ENCODE measurements around the gene UBE2F.
"Not testable (repeated sequence)": the region's sequence is repeated elsewhere in the genome, so short reads cannot be mapped to it uniquely, and the experiment has no call there.

UBE2F gene

DNA sequence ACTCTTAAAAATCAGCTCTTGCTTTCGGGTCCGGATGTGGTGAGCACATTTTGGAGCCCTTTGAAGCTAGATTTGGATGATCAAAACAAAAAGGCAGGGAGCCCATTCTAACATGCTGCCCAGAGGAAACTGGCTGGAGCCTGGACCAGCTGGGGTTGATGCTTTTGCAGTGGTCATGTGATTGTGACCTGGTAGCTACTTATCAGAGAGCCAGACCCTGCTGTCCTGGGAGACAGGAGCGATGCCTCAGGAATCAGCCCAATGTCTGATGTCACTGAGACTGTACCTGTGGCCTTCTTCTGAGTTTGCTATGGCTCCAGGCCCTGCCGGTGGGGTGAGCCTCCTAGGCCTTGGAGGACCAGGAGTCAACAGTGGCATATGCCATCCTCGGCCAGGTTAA is 75.3 kb downstream of the UBE2F start:
- no peak for DNase-seq (ENCODE audit: extremely low read depth in 1 of 2, low read depth in 1 of 2)

DNA sequence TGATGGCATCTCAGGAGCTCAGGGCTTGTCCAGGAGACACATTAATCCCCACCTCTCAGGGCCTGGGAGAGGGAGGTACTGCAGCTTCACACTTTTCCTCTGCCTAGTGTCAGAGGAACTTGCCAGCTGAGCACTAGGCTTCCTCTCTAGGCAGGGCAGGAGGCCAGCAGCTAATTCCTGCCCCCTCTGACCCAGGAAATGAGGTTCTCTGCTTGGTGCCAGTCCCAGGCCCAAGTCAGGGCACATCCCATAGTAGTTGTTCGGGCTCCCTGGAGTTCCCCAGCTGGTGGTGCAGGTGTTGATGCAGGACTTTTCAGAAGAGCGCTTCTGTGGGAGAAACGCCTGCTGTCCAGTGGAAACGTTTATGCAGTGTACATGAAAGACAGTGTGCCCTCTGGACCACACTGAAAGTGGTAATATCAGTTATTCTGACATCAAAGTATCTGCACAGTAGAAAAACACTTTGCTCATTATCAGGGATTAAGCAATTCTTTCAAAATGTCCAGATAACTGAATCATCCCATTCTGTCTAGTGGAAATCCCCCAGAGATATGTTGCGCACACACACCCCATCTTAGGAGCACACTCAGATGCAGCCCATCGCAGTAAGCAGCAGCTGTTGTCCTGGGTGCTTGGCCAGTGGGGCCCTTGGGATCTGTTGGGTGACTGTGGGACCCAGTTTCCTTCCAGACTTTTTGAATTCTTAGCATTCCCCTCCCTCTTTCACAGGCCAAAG is 76.2 kb downstream of the UBE2F start:
- DNase-seq (ENCODE audit: extremely low read depth in 1 of 2, low read depth in 1 of 2) = no peak

DNA sequence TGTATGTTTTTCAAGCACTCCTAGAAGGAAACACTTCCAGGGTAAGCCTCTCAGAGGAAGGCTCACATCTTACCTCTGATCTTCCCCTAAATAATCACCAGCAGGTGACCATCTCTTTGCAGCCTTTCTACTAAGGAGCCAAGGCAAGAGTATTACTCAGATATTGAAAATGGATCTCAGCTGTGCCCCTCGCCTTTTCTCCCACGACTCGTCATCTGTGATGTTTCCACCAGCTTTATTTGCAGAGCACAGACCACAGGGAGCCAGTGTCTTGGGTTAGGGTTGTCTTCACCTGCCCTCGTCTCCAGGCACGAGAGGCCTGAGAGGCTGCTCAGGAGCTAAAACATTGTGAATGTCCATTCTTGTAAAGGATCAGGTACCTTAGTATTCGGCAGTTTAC is 77.0 kb downstream of the UBE2F start:
- no peak for DNase-seq (ENCODE audit: extremely low read depth in 1 of 2, low read depth in 1 of 2)

DNA sequence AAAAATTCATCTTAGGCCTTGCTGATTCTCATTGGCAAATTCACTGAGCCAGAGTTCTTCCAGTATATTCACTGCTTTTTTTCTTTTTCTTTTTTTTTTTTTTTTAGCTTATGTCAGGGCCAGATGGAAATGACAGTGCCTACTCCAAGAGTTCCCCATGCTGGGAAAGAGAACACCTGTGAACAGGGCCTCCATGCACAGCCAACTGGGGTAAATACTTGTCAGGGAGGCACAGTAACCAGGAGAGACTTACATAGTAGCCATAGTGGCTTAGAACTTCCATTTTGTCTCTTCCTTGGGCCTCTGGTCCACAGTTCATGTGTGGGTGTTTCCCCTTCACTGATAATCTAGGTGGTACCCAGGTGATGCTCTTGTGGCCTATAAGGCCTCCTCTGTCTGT is 78.8 kb downstream of the UBE2F start:
- DNase-seq (ENCODE audit: extremely low read depth in 1 of 2, low read depth in 1 of 2) = no peak

DNA sequence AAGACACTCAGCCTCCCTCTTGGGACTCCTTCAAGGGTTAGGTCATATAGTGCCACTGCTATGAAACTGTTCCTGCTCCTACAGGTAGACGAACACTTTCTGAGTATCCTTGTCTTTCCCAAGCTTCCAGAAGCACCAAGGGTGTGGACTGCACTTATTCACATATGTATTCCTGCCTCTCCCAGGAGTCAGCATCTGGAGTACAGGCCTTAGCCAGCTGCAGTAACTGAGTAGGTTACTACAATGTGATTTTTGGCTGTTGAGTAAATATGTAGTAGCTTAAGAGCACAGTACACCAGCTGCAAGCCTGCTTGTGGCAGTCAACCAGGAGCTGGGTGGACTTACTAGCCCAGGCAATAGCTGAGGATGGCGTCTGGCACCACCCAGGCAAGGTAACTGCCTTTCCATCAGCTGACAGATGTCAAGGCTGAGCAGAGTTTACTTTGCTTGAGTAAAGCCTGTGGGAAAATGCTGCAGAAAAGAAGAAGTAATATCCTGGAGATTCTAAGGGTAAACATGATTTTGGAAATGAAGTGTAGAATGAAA is 80.0 kb downstream of the UBE2F start:
- DNase-seq (ENCODE audit: extremely low read depth in 1 of 2, low read depth in 1 of 2) = no peak

DNA sequence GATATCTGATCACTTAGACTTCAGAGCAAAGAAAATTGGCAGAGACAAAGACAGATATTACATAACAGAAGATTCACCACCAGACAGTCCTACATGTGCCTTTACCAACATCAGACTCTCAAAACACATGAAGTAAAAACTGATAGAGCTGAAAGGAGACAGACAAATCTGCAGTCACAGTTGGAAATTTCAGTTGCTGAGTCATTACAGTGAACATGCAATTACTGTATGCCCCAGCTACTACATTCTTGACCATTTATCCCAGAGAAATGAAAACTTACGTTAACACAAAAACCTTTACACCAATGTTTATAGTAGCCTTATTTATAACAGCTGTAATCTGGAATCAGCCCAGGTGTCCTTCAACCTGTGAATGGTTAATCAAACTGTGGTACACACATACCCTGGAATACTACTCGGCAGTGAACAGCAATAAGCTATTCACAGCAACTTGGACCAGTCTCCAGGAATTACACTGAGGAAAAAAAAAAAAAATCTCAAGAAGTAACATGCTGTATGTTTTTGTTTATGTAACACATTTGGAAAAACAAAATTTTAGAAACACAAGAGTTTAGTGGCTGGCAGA is 86.5 kb downstream of the UBE2F start:
- DNase-seq (ENCODE audit: extremely low read depth in 1 of 2, low read depth in 1 of 2) = no peak

DNA sequence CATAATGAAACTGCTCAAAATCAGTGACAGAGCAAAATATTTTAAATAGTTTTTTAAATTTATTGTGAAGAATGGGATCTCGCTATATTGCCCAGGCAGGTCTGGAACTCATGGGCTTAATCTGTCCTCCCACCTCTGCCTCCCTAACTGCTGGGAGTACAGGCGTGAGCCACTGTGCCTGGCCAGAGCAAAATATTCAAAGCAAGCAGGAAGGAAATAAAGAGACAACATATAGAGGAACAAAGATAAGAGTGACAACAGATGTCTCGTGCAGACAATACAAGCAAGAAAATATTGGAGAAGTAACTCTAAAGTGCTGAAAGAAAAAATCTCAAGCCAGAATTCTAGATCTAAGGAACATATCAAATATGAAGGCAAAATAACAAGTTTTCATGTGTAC is 89.0 kb downstream of the UBE2F start:
- DNase-seq (ENCODE audit: extremely low read depth in 1 of 2, low read depth in 1 of 2) = no peak

DNA sequence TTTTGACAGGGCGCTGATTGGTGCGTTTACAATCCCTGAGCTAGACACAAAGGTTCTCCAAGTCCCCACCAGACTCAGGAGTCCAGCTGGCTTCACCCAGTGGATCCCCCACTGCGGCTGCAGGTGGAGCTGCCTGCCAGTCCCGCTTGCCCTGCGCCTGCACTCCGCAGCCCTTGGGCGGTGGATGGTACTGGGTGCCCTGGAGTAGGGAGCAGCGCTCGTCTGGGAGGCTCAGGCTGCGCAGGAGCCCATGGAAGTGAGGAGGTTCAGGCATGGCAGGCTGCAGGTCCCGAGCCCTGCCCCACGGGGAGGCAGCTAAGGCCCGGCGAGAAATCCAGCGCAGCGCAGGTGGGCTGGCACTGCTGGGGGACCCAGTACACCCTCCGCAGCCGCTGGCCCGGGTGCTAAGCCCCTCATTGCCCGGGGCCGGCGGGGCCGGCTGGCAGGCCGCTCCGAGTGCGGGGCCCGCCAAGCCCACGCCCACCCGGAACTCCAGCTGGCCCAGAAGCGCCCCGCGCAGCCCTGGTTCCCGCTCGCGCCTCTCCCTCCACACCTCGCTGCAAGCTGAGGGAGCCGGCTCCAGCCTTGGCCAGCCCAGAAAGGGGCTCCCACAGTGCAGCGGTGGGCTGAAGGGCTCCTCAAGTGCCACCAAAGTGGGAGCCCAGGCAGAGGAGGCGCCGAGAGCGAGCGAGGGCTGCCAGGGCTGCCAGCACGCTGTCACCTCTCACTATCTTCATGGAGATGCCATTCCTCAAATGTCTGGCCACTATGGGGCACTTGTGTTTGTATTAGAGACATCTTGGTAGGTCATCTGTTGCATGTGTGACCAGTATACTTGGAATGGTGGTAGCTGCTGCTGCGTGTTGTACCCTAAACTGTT is 91.1 kb downstream of the UBE2F start:
- not testable (repeated sequence) for DNase-seq (ENCODE audit: extremely low read depth in 1 of 2, low read depth in 1 of 2)

DNA sequence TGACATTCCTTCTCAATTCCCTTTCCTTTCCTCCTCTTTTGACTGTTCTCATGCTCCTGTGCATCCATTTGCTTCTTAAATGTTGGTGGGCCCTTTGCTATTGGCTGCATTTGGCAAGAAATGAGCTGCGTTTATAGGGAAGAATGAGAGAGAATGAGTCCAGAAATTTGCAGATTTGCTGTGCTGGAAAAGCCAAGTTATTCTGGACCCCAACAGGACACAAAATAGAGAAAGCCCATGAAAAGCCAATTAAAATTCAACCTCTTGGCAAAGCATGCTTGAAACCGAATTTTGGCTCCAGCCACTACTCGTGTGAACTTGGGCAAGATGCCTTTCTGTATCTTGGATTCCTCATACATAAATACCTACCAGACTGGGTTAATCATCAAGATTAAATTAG is 92.7 kb downstream of the UBE2F start:
- no peak for DNase-seq (ENCODE audit: extremely low read depth in 1 of 2, low read depth in 1 of 2)

DNA sequence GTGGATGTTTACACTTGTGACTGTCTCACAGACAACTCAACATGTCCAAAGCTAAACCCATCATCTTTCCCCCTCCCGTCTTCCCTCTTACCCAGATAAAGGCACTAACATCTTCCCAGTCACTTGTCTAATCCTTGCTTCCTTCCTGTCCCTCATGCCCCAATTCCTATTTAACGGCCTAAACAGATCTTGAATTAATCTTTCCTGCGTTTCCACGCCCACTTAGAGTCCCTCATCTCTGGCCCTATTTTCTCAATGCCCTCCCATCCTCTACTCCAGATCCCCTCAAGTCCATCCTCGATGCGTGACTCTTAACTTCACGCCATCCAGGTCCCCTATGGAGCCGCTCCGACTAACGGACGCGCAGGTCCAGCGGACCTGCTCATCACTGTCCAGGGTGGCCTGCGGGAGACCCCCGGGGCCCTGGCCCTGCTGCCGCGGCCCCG is 93.3 kb downstream of the UBE2F start:
- DNase-seq (ENCODE audit: extremely low read depth in 1 of 2, low read depth in 1 of 2) = no peak

DNA sequence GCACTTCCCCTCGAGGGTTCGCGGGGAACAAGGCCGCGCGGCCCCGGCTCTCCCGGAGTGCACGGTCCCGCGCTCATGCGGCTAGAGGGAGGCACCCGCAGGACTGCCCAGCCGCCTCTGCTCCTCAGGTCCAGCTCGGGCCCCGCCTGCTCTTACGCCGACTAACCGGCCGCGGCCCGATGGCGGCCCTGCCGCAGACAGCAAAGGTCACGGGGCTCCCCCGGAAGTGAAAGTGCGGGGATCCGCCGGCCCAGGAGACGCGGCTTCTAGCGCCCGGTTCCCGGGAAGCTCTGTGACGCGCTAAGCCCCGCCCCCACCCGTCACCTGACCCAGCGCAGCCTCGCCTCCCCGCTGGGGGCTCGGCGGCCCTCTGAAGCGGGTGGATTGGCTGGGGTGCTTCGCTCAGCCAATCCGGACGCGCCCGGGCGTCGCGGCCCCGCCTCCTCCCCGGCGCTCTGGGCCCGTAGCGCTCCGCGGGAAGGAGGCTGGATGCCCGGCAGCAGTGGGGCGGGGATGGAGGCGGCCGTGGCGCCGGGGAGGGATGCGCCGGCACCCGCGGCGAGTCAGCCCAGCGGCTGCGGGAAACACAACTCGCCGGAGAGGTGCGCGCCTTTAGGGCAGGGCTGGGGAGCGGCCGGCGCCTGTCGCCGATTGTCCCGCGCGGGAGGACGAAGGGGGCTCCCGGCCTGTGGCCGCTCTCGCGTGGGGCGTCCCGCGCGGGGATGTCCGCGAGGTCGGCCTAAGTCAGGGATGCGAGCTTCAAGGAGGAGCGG is 93.9 kb downstream of the UBE2F start, which contains the start of gene SCLY:
Gene SCLY, plus strand, starts transcription at position 460 of the 773 bp plus-strand sequence. Its CDS starts 54 bp downstream, at position 514.
- peak; percentile 86 to 94 for DNase-seq (ENCODE audit: extremely low read depth in 1 of 2, low read depth in 1 of 2)

DNA sequence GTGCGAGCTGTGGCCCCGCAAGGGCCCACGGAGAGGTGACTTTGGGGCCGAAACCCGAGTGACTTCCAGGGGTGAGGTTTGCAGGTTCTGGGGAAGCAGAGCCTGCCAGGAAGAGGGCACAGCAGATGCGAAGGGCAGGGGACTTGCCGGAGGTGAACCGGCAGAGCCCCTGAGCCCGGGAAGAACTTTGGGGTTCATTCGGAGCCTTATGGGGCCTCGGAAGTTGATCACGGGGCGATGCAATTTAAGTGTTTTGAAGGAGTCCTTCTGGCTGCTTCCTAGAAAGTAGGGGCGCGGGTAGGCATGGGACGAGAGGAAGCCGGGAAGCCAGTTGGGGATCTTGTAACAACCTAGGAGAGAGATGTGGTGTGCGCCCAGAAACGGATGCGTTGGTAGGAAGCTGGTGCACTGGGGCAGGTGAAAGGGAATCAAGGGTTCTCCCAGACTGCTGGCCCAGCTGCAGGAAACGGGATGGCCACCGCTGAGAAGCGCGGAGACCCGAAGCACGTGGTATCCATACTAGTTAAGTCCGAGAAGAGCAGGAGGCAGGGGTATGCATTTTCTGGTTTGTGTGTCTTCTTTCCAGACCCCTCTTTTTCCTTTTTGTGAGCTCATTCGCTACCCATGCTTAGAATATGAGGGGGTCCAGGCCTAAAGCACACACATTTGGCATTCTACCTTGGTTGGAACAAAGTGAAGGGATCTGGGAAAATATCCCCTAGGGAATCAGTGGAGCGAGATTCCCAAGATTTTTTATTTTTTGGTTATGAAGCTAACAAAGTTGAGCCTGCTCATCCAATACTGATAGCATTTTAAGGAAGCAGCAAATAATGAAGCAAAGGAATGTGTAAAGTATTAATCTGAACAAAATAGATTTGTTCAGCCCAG is 94.7 kb downstream of the UBE2F start:
- DNase-seq (ENCODE audit: extremely low read depth in 1 of 2, low read depth in 1 of 2) = peak in 1 of 2 donors; percentile 14

DNA sequence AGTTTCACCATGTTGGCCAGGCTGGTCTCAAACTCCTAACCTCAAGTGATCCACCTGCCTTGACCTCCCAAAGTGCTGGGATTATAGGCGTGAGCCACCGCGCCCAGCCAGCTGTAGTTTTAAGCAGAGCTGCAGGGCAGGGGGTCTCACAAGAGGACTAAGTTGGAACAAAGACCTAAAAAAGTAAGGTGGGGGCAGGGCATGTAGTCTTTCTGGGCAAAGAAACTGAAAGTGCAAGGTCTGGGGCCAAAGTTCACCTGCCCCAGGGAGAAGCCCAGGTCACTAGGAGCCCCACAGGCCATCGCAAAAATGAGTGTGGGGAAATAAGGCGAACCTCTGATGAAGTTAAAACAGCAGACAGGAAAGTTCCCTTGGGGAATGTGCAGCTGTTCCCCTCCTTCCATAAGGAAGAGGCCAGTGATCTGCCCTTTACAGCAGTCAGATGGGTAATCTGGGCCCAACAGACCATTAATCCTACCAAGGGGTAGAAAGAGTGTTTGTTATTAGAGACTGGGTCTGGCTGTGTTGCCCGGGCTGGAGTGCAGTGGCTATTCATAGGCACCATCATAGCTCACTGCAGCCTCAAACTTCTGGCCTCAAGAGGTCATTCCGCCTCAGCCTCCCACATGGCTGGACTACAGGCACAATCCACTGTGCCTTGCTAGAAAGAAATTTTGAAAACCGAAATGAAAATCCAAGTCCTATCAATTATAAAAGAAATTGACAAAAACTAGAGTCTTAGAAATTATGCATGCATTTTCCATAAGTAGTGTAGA is 96.8 kb downstream of the UBE2F start:
- DNase-seq (ENCODE audit: extremely low read depth in 1 of 2, low read depth in 1 of 2) = no peak

DNA sequence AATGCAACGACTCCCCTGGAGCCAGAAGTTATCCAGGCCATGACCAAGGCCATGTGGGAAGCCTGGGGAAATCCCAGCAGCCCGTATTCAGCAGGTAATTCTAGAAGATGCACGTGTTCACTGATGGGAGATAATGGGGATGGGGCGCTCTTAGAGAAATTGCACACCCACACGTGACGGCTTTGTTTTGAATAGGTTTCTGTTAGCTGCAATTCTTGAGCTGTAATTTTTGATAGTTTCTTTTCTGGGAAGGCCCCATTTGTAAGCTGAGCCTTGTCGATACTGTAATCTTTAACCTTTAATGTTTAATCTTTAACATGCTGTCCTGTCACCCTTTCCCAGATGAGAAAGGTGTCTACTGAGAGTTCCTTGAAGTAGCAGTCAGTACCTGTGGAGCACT is 97.6 kb downstream of the UBE2F start:
- DNase-seq (ENCODE audit: extremely low read depth in 1 of 2, low read depth in 1 of 2) = no peak

DNA sequence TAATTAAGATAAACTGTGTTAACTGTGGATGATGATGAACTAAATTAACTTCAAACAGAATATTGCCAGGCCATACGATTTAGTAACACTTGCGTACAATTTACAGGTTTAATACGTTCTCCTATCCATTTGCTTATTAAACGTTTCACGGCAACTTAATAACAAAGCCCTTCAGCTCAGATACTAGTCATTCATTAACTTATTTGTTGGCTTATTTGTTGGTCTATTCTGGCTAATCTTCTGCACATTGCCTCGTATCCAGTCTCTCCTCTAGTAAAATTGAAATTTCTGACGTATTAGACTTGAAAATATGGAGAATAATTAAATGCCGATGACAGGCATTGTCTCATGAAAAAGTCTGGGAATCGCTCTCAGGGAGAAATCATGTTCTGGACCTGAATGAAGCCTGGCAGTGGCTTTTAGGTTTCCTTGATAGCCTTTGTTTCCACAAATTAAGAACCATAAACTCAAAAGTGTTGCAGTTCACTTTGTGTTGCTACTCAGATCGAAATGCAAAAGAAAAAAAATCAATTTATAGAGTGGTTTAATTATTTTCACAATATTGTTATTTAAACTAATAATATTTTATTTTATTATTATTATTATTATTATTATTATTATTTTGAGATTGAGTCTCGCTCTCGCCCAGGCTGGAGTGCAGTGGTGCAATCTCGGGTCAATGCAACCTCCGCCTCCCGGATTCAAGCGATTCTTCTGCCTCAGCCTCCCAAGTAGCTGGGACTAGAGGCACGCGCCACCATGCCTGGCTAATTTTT is 98.4 kb downstream of the UBE2F start:
- no peak for DNase-seq (ENCODE audit: extremely low read depth in 1 of 2, low read depth in 1 of 2)

DNA sequence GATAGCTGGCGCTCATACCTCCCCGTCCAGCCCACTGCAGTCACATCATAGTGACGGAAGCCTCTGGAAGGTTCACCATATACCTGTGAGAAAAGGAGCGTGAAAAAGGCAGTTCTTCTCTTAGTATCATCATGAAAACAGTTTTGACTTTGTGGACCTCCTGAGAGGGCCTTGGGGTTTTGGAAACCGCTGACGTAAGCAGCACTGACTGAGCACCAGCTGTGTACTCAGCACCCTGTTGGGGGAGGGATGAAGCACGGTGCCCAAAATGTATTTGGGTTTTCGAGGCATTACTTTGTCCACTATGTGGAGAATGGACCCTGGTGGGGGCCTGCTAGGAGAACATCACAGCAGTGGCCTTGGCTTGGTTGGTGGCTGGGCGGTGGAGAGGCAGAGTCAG is 99.4 kb downstream of the UBE2F start:
- DNase-seq (ENCODE audit: extremely low read depth in 1 of 2, low read depth in 1 of 2) = no peak

DNA sequence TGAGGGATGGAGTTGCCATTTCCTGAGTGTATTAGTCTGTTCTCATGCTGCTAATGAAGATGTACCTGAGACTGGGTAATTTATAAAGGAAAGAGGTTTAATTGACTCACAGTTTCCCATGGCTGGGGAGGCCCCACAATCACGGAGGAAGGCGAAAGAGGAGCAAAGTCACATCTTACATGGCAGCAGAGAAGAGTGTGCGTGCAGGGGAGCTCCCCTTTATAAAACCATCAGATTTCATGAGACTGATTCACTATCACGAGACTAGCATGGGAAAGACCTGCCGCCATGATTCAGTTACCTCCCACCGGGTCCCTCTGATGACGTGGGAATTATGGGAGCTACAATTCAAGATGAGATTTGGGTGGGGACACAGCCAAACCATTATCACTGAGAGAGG is 99.9 kb downstream of the UBE2F start:
- DNase-seq (ENCODE audit: extremely low read depth in 1 of 2, low read depth in 1 of 2) = not testable (repeated sequence)

DNA sequence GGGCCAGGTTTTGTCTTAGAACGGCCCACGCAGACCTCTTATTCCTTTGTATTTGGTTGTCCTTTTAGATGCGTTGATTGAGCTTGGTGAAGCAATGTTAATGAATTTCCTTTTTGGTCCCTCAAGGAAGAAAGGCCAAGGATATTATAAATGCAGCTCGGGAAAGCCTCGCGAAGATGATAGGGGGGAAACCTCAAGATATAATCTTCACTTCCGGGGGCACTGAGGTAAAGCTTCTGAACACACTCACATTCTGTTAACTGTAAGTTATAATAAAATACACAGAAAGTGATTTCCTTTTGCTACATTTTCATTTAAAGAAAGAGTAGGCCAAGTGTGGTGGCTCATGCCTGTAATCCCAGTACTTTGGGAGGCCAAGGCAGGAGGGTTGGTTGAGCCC is 101.1 kb downstream of the UBE2F start:
- no peak for DNase-seq (ENCODE audit: extremely low read depth in 1 of 2, low read depth in 1 of 2)

Measured in activated CD8-positive, alpha-beta memory T cell treated with anti-CD3 and anti-CD28 coated beads for 1 hour (primary cell).